DOHH2 (cell line): ENCODE measurements around the gene EPB41.

Experiments
- H3F3A ChIP-seq: fragments of 200-600 bp; sonication (generic), shearing (Covaris generic); 2 replicates; pipeline ENCODE4 v1.6.0; 2016; ENCODE audit warnings: antibody characterized with exemption, mild to moderate bottlenecking; ENCODE audit not compliant: control insufficient read depth, insufficient read depth
- H3K27ac ChIP-seq: fragments of 200-600 bp; sonication (generic); 2 replicates; pipeline ENCODE4 v1.5.1; 2014; ENCODE audit warnings: low read depth, mild to moderate bottlenecking, low read length, moderate library complexity
- H3K27me3 ChIP-seq: fragments of 200-600 bp; sonication (generic); 2 replicates; pipeline ENCODE4 v1.6.1; 2014; ENCODE audit warnings: mild to moderate bottlenecking, low read length, mixed read lengths; ENCODE audit not compliant: control insufficient read depth
- H3K36me3 ChIP-seq: fragments of 200-600 bp; sonication (generic); 2 replicates; pipeline ENCODE4 v1.6.1; 2014; ENCODE audit warnings: mild to moderate bottlenecking, low read length, moderate library complexity, mixed read lengths; ENCODE audit not compliant: control insufficient read depth
- H3K4me1 ChIP-seq: fragments of 200-600 bp; sonication (generic); 2 replicates; pipeline ENCODE4 v1.6.1; 2014; ENCODE audit warnings: mild to moderate bottlenecking, low read length, mixed read lengths; ENCODE audit not compliant: control insufficient read depth
- H3K4me2 ChIP-seq: fragments of 200-600 bp; sonication (generic); 2 replicates; pipeline ENCODE4 v1.6.0; 2014; ENCODE audit warnings: mild to moderate bottlenecking, low read length, moderate library complexity
- H3K4me3 ChIP-seq: fragments of 200-600 bp; sonication (generic); 2 replicates; pipeline ENCODE4 v1.5.1; 2014; ENCODE audit warnings: mild to moderate bottlenecking, low read length, mixed read lengths
- H3K79me2 ChIP-seq: fragments of 200-600 bp; sonication (generic); 2 replicates; pipeline ENCODE4 v1.6.1; 2014; ENCODE audit warnings: mild to moderate bottlenecking, low read length, mixed read lengths; ENCODE audit not compliant: control insufficient read depth
- H3K9me2 ChIP-seq: fragments of 200-600 bp; sonication (generic); replicated peaks from 2 replicates; pipeline ENCODE4 v1.6.1; 2014; ENCODE audit warnings: mild to moderate bottlenecking, low read length, mixed read lengths; ENCODE audit not compliant: control insufficient read depth
- H3K9me3 ChIP-seq: fragments of 200-600 bp; sonication (generic); 2 replicates; pipeline ENCODE4 v1.6.1; 2014; ENCODE audit warnings: antibody characterized with exemption, low read length, mixed read lengths; ENCODE audit not compliant: control insufficient read depth, insufficient read depth
- H4K20me1 ChIP-seq: fragments of 200-600 bp; sonication (generic); 2 replicates; pipeline ENCODE4 v1.6.0; 2014; ENCODE audit warnings: low read depth, mild to moderate bottlenecking, antibody characterized with exemption, low read length, moderate library complexity; ENCODE audit not compliant: control insufficient read depth, insufficient read depth
- EZH2phosphoT487 ChIP-seq: fragments of 200-600 bp; sonication (generic); IDR thresholded peaks from 2 replicates; pipeline ENCODE4 v1.6.1; 2017; ENCODE audit warnings: borderline replicate concordance, mild to moderate bottlenecking, antibody characterized with exemption, low read length, moderate library complexity, mixed read lengths
- TF ChIP-seq, protein P1 (sequence below): fragments of 200-600 bp; sonication (generic); IDR thresholded peaks from one replicate; pipeline ENCODE4 v1.5.1; 2014; ENCODE audit warnings: antibody characterized with exemption, mild to moderate bottlenecking, low read depth, low read length; ENCODE audit not compliant: poor library complexity, severe bottlenecking

Gene EPB41

DNA sequence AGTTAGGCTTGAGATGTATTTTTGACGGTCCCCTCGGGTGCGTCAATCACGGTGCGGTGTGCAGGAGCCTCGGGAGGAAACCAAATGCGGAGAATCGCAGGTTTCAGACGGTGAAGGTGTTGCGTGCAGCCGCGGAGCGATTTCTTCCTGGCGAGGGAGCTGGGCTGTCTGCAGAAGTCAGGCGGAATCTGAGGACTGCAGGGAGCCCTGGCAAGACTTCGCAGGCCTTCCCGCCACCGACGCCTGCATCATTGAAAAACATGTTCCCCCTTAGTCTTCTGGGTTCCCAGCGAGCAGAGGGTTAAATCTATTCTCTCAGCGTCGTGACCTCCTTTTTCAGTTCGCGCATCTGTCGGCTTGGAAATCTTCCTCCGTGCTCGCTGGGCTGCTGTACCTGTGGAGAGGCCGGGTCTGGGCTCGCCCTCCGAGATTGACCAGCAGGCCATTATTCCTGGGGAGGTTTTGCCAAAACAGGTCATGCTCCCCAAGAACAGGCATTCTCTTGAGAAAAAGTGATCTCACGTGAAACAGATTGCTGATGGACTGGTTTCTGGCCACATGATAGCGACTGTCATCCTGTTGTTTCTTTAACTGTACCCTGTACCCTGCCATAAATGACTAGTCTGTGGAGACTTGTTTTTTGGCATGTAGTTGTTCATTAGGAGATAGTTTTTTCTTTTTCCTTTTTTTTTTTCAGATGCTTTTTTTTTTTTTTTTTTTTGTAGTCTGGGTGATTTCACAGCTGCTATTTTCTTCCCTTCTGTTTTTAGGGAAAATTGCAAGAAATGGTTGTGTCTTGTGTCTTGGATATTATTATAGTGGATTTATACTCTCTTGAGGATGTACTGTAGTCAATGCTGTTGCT lies 894 bp downstream of the EPB41 start:
- Histone ChIP-seq H4K20me1 (0 out of 2 replicates have a peak, but pooled peaks cover 8% of the 10 kb centered on the region), H3K36me3 (no peaks in the 10 kb centered on the region), H3F3A (peaks cover 6% of the 10 kb centered on the region; the same call in 1 of the 2 replicates), H3K9me2 (no peaks in the 10 kb centered on the region), H3K4me2 (peak overlapping the region; percentile 82), H3K27ac (peak overlapping the region; percentile 27; the same call in 1 of the 2 replicates), H3K27me3 (no peaks in the 10 kb centered on the region), H3K79me2 (peaks cover 63% of the 10 kb centered on the region), H3K4me1 (peaks cover 18% of the 10 kb centered on the region), H3K9me3 (no peaks in the 10 kb centered on the region), H3K4me3 (peak overlapping the region; percentile 75)
- TF ChIP-seq, protein P1, sequence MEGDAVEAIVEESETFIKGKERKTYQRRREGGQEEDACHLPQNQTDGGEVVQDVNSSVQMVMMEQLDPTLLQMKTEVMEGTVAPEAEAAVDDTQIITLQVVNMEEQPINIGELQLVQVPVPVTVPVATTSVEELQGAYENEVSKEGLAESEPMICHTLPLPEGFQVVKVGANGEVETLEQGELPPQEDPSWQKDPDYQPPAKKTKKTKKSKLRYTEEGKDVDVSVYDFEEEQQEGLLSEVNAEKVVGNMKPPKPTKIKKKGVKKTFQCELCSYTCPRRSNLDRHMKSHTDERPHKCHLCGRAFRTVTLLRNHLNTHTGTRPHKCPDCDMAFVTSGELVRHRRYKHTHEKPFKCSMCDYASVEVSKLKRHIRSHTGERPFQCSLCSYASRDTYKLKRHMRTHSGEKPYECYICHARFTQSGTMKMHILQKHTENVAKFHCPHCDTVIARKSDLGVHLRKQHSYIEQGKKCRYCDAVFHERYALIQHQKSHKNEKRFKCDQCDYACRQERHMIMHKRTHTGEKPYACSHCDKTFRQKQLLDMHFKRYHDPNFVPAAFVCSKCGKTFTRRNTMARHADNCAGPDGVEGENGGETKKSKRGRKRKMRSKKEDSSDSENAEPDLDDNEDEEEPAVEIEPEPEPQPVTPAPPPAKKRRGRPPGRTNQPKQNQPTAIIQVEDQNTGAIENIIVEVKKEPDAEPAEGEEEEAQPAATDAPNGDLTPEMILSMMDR = no peak
- no peak for TF ChIP-seq EZH2phosphoT487

DNA sequence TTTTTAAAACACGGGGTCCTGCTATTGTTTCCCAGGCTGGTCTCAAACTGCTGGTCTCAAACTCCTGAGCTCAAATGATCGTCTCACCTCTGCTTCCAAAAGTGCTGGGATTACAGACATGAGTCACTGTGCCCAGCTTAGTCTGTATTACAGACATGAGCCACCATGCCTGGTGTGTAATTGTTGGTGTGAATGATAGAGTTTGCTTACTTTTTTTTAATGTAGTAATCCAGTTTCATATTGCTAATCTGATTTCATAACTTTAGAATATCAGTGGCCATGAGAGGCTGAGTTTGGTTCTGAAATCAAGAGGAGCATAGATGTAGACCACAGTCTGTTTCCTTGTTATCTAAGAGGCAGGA lies 3.4 kb downstream of the EPB41 start:
- H3K9me2 ChIP-seq = no peaks in the 10 kb centered on the region
- H3K4me3 ChIP-seq = no peak overlapping the region
- no peaks in the 10 kb centered on the region for H3K9me3 ChIP-seq
- peaks cover 18% of the 10 kb centered on the region for H3K4me1 ChIP-seq
- H3K36me3 ChIP-seq = no peaks in the 10 kb centered on the region
- no peak overlapping the region for H3K27ac ChIP-seq
- H3K79me2 ChIP-seq = peaks cover 82% of the 10 kb centered on the region
- H3K4me2 ChIP-seq = no peak overlapping the region
- H3K27me3 ChIP-seq = no peaks in the 10 kb centered on the region
- TF ChIP-seq EZH2phosphoT487 = no peak
- TF ChIP-seq, protein P1 = no peak
- H4K20me1 ChIP-seq = 0 out of 2 replicates have a peak, but pooled peaks cover 10% of the 10 kb centered on the region
- H3F3A ChIP-seq = no peaks in the 10 kb centered on the region

DNA sequence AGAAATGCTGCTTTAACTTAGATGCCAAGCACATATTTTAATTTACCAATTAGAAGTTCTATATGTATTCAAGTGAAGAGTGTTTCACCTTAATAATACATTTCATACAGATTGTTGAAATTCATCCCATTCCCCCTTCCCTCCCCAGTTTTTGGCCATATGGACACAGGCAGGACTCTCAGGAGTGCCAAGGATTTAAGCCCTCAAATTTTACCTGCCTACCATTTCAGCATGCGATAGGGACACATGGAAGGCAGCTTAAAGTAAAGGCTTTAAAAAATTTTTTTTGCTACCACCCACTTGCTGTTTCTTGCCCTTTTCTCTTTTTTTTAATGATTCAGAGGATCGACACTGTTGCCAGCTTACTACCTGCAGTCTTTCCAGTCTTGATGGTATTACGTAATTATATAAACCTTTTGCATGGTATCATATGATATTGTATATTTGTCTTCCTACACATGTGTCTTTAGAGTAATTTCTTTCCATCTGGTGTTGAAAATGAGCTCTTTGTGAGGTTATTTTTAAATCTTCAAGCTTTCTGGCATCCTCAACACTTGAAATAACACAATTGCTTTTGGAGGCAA lies 7.0 kb downstream of the EPB41 start:
- Histone ChIP-seq H3K9me2 (no peaks in the 10 kb centered on the region), H3K79me2 (peaks cover 82% of the 10 kb centered on the region), H3F3A (peaks cover 3% of the 10 kb centered on the region), H3K4me1 (peaks cover 8% of the 10 kb centered on the region), H3K27me3 (no peaks in the 10 kb centered on the region), H3K9me3 (no peaks in the 10 kb centered on the region), H3K4me3 (no peak overlapping the region), H4K20me1 (0 out of 2 replicates have a peak, but pooled peaks cover 3% of the 10 kb centered on the region), H3K4me2 (no peak overlapping the region), H3K36me3 (no peaks in the 10 kb centered on the region), H3K27ac (no peak overlapping the region)
- TF ChIP-seq, protein P1 = no peak
- no peak for TF ChIP-seq EZH2phosphoT487
